K562 (cell line): ENCODE data around the gene SESN2. TPM values are rescaled to one million over a fixed set of nuclear protein-coding genes. Genes with fewer than 3 reads are reported as not detected.

ENCODE experiments used
- ATAC-seq: fragments of 200-7000 bp; cut with Tn5 transposase; 3 replicates; pipeline ENCODE4 v1.9.1; 2020; ENCODE audit warnings: moderate library complexity
- BruUV-seq: library from RNA; stranded (reverse); fragments of 400-500 nt; replicated peaks from 2 replicates; lab custom pipeline; 2021; lab: Mats Ljungman, UMichigan
- CTCF ChIA-PET: fragments of 300-600 bp; formaldehyde crosslinking; extraction: SDS; loops from one replicate; lab custom pipeline; 2021; ENCODE audit warnings: low intra/inter-chr PET ratio; lab: Yijun Ruan, JAX
- POLR2A ChIA-PET: fragments of 300-600, 350-650 bp; sonication (Branson Sonifier 250); formaldehyde crosslinking; extraction: SDS; loops from one replicate; lab custom pipeline; 2021; ENCODE audit warnings: antibody characterized with exemption, inconsistent platforms; lab: Yijun Ruan, JAX
- DNase-seq, 4 experiments: peaks; one replicate each; pipeline versions ENCODE4 v3.0.0 to v3.0.0-alpha.2; 2011 to 2018; ENCODE audit warnings: low spot score in 3 of 4, mixed read lengths in 3 of 4; ENCODE audit errors: extremely low read depth in 1 of 4
- FAIRE-seq: peaks from 2 replicates; lab custom pipeline; 2011; peaks lifted over from hg19 to GRCh38; lab: Jason Lieb, UNC
- H2AFZ ChIP-seq: 2 replicates; pipeline ENCODE4 v1.6.0; 2011; ENCODE audit warnings: low read depth, low read length, control low read depth, inconsistent platforms
- H3K27ac ChIP-seq: fragments of 200-600 bp; 3 replicates; pipeline ENCODE4 v1.8.0; 2011; ENCODE audit warnings: low read depth, mild to moderate bottlenecking, control low read depth, inconsistent platforms, low read length, moderate library complexity, mixed read lengths; ENCODE audit errors: extremely low read depth
- H3K27me3 ChIP-seq, 2 experiments: fragments of 300-600 bp in 1 of 2; 2 replicates in 1 of 2; 3 replicates in 1 of 2; pipeline versions ENCODE4 v1.6.0 to v1.8.0; 2011; ENCODE audit warnings: inconsistent platforms in 2 of 2, low read length in 2 of 2, mild to moderate bottlenecking in 1 of 2, mixed read lengths in 1 of 2, moderate library complexity in 1 of 2; ENCODE audit not compliant: control insufficient read depth in 2 of 2, insufficient read depth in 2 of 2
- H3K36me3 ChIP-seq: fragments of 300-600 bp; 3 replicates; pipeline ENCODE4 v1.8.0; 2011; ENCODE audit warnings: mild to moderate bottlenecking, low read length, inconsistent platforms; ENCODE audit not compliant: control insufficient read depth, insufficient read depth
- H3K4me1 ChIP-seq, 2 experiments: fragments of 200-600 bp in 1 of 2; replicated peaks in 1 of 2; 2 replicates in 1 of 2; 3 replicates in 1 of 2; pipeline versions ENCODE4 v1.5.1 to v1.8.0; 2011; ENCODE audit warnings: inconsistent platforms in 2 of 2, low read length in 2 of 2, mild to moderate bottlenecking in 1 of 2, mixed read lengths in 1 of 2, moderate library complexity in 1 of 2; ENCODE audit not compliant: control insufficient read depth in 2 of 2, insufficient read depth in 2 of 2
- H3K4me2 ChIP-seq: 2 replicates; pipeline ENCODE4 v1.6.1; 2011; ENCODE audit warnings: low read length, control low read depth, inconsistent platforms, mixed read lengths; ENCODE audit not compliant: insufficient read depth
- H3K4me3 ChIP-seq: fragments of 200-600 bp; sonication (generic), shearing (Covaris generic); 2 replicates; pipeline ENCODE4 v1.5.1; 2016; ENCODE audit warnings: control low read depth, inconsistent platforms
- H3K79me2 ChIP-seq: fragments of 200-600 bp; 3 replicates; pipeline ENCODE4 v1.8.0; 2011; ENCODE audit warnings: low read length, inconsistent platforms; ENCODE audit not compliant: control insufficient read depth, insufficient read depth
- H3K9ac ChIP-seq, 2 experiments: 2 replicates each; pipeline versions ENCODE4 v1.6.0 to v1.6.1; 2011; ENCODE audit warnings: low read depth in 2 of 2, low read length in 2 of 2, control low read depth in 1 of 2, inconsistent platforms in 1 of 2, mild to moderate bottlenecking in 1 of 2, mixed read lengths in 1 of 2; ENCODE audit not compliant: insufficient read depth in 1 of 2
- H3K9me1 ChIP-seq: one replicate; pipeline ENCODE4 v1.6.0; 2011; ENCODE audit warnings: inconsistent platforms, mild to moderate bottlenecking, low read length, moderate library complexity; ENCODE audit not compliant: control insufficient read depth, insufficient read depth
- H3K9me3 ChIP-seq: replicated peaks from 2 replicates; pipeline ENCODE4 v1.5.1; 2011; ENCODE audit warnings: low read depth, low read length, inconsistent platforms; ENCODE audit not compliant: control insufficient read depth, insufficient read depth
- H4K20me1 ChIP-seq: replicated peaks from 2 replicates; pipeline ENCODE4 v1.6.1; 2011; ENCODE audit warnings: low read length, inconsistent platforms, mixed read lengths; ENCODE audit not compliant: control insufficient read depth, insufficient read depth
- E2F5 ChIP-seq: sonication (generic); formaldehyde crosslinking; IDR thresholded peaks from 2 replicates; pipeline ENCODE4 v1.8.0; 2022; ENCODE audit warnings: mild to moderate bottlenecking, missing genetic modification reagents
- MYNN ChIP-seq, 2 experiments: sonication (generic); formaldehyde crosslinking in 1 of 2; IDR thresholded peaks; 2 replicates each; pipeline versions ENCODE4 v1.5.0 to v1.6.1; 2016 to 2020; ENCODE audit warnings: antibody characterized with exemption in 1 of 2, missing genetic modification reagents in 1 of 2
- POLR2B ChIP-seq: fragments of 450-650 bp; IDR thresholded peaks from 2 replicates; pipeline ENCODE4 v1.6.1; 2018; ENCODE audit warnings: low read depth; ENCODE audit not compliant: partially characterized antibody
- STAT5A ChIP-seq: IDR thresholded peaks from 2 replicates; pipeline ENCODE4 v1.6.1; 2012; ENCODE audit warnings: low read length, inconsistent platforms, borderline replicate concordance
- ZBTB17 ChIP-seq: fragments of 450-650 bp; formaldehyde crosslinking; IDR thresholded peaks from 2 replicates; pipeline ENCODE4 v1.4.0; 2020; ENCODE audit warnings: mild to moderate bottlenecking
- ZNF263 ChIP-seq: sonication (generic); formaldehyde crosslinking; IDR thresholded peaks from 2 replicates; pipeline ENCODE4 v1.8.0; 2022; ENCODE audit warnings: mild to moderate bottlenecking, missing genetic modification reagents, borderline replicate concordance
- WGBS: fragments of 100-300 bp; shearing (Covaris generic); methylation state at CpG from one replicate; pipeline ENCODE4 v1.1.6; 2016; ENCODE audit warnings: low coverage, mixed read lengths; ENCODE audit not compliant: insufficient coverage; ENCODE audit errors: missing lambda C conversion rate; 5-methylcytosine and 5-hydroxymethylcytosine counted together
- in situ Hi-C: fragments of 300-500 bp; cut with MboI; formaldehyde crosslinking; loops from 4 replicates; pipeline ENCODE4 v1.15.0; 2018; ENCODE audit warnings: inconsistent platforms, mixed read lengths
- intact Hi-C: fragments of 100-400 bp; cut with micrococcal nuclease; formaldehyde crosslinking; loops from 2 replicates; pipeline ENCODE4 v1.14.2; 2022
- polyA plus RNA-seq, 8 experiments: library from polyadenylated mRNA; depleted of rRNA in 4 of 8; stranded (reverse) in 5 of 8; unstranded in 3 of 8; fragments of >200 nt; fragmentation: Nextera tagmentation in 2 of 8; fragmentation: Illumina TruSeq in 1 of 8; extraction: Ambion mirVana in 2 of 8; extraction: Trizol in 1 of 8; gene quantifications; 2 replicates each; pipeline versions ENCODE4 v1.2.1 to v1.2.3, GENCODE V29; 2011 to 2014; ENCODE audit warnings: inconsistent platforms in 1 of 8, missing spikeins in 1 of 8
- total RNA-seq, 7 experiments: library from RNA; depleted of rRNA in 6 of 7; stranded (reverse); fragments of >200 nt in 6 of 7; fragmentation: Illumina TruSeq in 2 of 7; extraction: Trizol in 2 of 7; gene quantifications; 2 replicates each; pipeline versions ENCODE4 v1.2.1 to v1.2.3, GENCODE V29; 2011 to 2021; ENCODE audit warnings: low replicate concordance in 1 of 7

SESN2 gene
- total and polyA plus RNA-seq, 9 of the 15 experiments (the other 6 are each of a cell fraction or from before 2014, with no cell fraction given): 3.7 to 71.3 (median 16.8) TPM

GRCh38 chr1:28239004-28239403 lies 20.3 kb upstream of the SESN2 start:
- WGBS: 17% methylated on average over 2 of the region's 2 CpGs
- intact Hi-C loops (loop anchor here (10.0 kb wide), 1 partner anchor 406 kb away; the partner anchor contains the start of genes RNU11 and TAF12), in situ Hi-C loops (no loop called here)
- H3K36me3 ChIP-seq: peaks cover 20% of the 10 kb centered on the region
- H3K79me2 ChIP-seq: peaks cover 31% of the 10 kb centered on the region
- no peak for ATAC-seq
- CTCF ChIA-PET: no interaction called here
- no peak overlapping the region for H2AFZ ChIP-seq
- no peak overlapping the region for H3K9ac ChIP-seq
- H4K20me1 ChIP-seq: 0 out of 2 replicates have a peak, but pooled peaks cover 6% of the 10 kb centered on the region
- H3K4me3 ChIP-seq: no peak overlapping the region
- FAIRE-seq: no peak
- BruUV-seq: no TSS peak
- POLR2A ChIA-PET: interaction anchor here (0.6 to 1.1 kb wide), 3 partner anchors 8 to 267 kb away, joined by 3 to 4 read pairs (median 3); partner anchors contain the start of genes EYA3 and RCC1
- H3K9me3 ChIP-seq: no peaks in the 10 kb centered on the region
- H3K27me3 ChIP-seq: no peaks in the 10 kb centered on the region
- 0 out of 2 replicates have a peak, but pooled peaks have one; percentile 22 for TF ChIP-seq MYNN (IDR thresholded peaks at IDR 0.05)
- TF ChIP-seq MYNN (CRISPR knock-in tag; IDR thresholded peaks at IDR 0.05): no peak
- peak; percentile 41 for TF ChIP-seq POLR2B
- no peak for TF ChIP-seq ZBTB17 (CRISPR knock-in tag)
- TF ChIP-seq ZNF263 (CRISPR knock-in tag): no peak
- no peak for TF ChIP-seq STAT5A
- TF ChIP-seq E2F5: no peak
- TF ChIP-seq, all 486 proteins: peak for 2
- Histone ChIP-seq H3K27ac (peak overlapping the region; percentile 26; the same call in 1 of the 3 replicates), H3K4me2 (no peak overlapping the region), H3K4me1 (peaks cover 7 to 21% of the 10 kb centered on the region in 2 experiments), H3K9me1 (no peaks in the 10 kb centered on the region)
- no peak for DNase-seq
